RWPE2 (cell line): ENCODE measurements around the gene GADL1.

ENCODE experiments used
- ATAC-seq: fragments of 200-7000 bp; cut with Tn5 transposase; 3 replicates; pipeline ENCODE4 v1.9.1; 2021; ENCODE audit warnings: low read depth
- DNase-seq: peaks from one replicate; pipeline ENCODE4 v3.0.0-alpha.2; 2020; ENCODE audit warnings: low spot score
- H3K27ac ChIP-seq: fragments of 450-650 bp; 2 replicates; pipeline ENCODE4 v1.5.1; 2017; ENCODE audit warnings: mild to moderate bottlenecking; ENCODE audit not compliant: poor library complexity, severe bottlenecking
- H3K27me3 ChIP-seq: fragments of 250-450 bp; sonication (Bioruptor Pico); 2 replicates; pipeline ENCODE4 v1.5.1; 2021; ENCODE audit warnings: mild to moderate bottlenecking, moderate library complexity; ENCODE audit not compliant: insufficient read depth, poor library complexity, severe bottlenecking
- H3K36me3 ChIP-seq: fragments of 250-450 bp; sonication (Bioruptor Pico); 2 replicates; pipeline ENCODE4 v1.5.1; 2020; ENCODE audit warnings: low read depth, mild to moderate bottlenecking, moderate library complexity
- H3K4me1 ChIP-seq: fragments of 250-450 bp; sonication (Bioruptor Pico); 2 replicates; pipeline ENCODE4 v1.5.1; 2021; ENCODE audit warnings: mild to moderate bottlenecking, moderate library complexity; ENCODE audit not compliant: insufficient read depth, poor library complexity, severe bottlenecking
- H3K4me3 ChIP-seq: fragments of 250-450 bp; sonication (Bioruptor Pico); 2 replicates; pipeline ENCODE4 v1.5.1; 2021; ENCODE audit warnings: mild to moderate bottlenecking, moderate library complexity; ENCODE audit not compliant: severe bottlenecking
- H3K9me3 ChIP-seq: fragments of 250-450 bp; sonication (Bioruptor Pico); 2 replicates; pipeline ENCODE4 v1.5.1; 2021; ENCODE audit warnings: mild to moderate bottlenecking, moderate library complexity; ENCODE audit not compliant: severe bottlenecking
- CTCF ChIP-seq: fragments of 450-650 bp; IDR thresholded peaks from one replicate; pipeline ENCODE4 v1.5.1; 2017; ENCODE audit warnings: mild to moderate bottlenecking, moderate library complexity; ENCODE audit not compliant: poor library complexity, severe bottlenecking

Gene GADL1

GRCh38 chr3:30730967-30731366 is 163.5 kb downstream of the GADL1 start:
- ATAC-seq (no peak), DNase-seq (no peak)
- Histone ChIP-seq H3K36me3 (no peaks in the 10 kb centered on the region), H3K27me3 (no peaks in the 10 kb centered on the region), H3K4me1 (no peaks in the 10 kb centered on the region), H3K27ac (no peak overlapping the region), H3K4me3 (no peak overlapping the region), H3K9me3 (no peaks in the 10 kb centered on the region)
- no peak for TF ChIP-seq CTCF

GRCh38 chr3:30729936-30730335 is 164.5 kb downstream of the GADL1 start:
- no peaks in the 10 kb centered on the region for H3K36me3 ChIP-seq
- no peaks in the 10 kb centered on the region for H3K9me3 ChIP-seq
- no peak overlapping the region for H3K4me3 ChIP-seq
- H3K4me1 ChIP-seq = no peaks in the 10 kb centered on the region
- DNase-seq (no peak), ATAC-seq (no peak)
- H3K27ac ChIP-seq = no peak overlapping the region
- H3K27me3 ChIP-seq = no peaks in the 10 kb centered on the region
- TF ChIP-seq CTCF = no peak

DNA sequence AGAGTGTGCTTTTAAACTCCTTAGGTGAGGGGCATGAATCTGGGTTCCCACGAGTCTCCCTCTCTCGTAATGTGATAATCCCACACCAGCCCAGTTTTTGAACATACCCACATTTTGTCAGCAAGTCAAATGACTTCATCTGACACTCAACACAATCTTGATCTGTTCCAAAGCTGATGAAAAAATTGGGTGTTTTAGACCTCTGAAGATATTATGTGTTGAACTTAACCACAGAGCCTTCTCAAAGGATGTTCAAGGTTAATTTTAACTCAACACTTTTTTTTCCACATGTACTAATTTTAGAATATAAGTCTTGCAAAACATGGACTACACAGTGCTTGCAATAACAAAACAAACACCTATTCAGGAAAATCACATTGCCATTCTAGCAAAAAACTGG is 164.9 kb downstream of the GADL1 start:
- DNase-seq (no peak), ATAC-seq (no peak)
- Histone ChIP-seq H3K27me3 (no peaks in the 10 kb centered on the region), H3K36me3 (no peaks in the 10 kb centered on the region), H3K4me1 (no peaks in the 10 kb centered on the region), H3K27ac (no peak overlapping the region), H3K9me3 (no peaks in the 10 kb centered on the region), H3K4me3 (no peak overlapping the region)
- no peak for TF ChIP-seq CTCF

GRCh38 chr3:30728143-30728542 is 166.3 kb downstream of the GADL1 start:
- TF ChIP-seq CTCF = no peak
- no peaks in the 10 kb centered on the region for H3K27me3 ChIP-seq
- H3K4me1 ChIP-seq = no peaks in the 10 kb centered on the region
- no peak for DNase-seq
- H3K9me3 ChIP-seq = no peaks in the 10 kb centered on the region
- H3K4me3 ChIP-seq = no peak overlapping the region
- H3K27ac ChIP-seq = no peak overlapping the region
- H3K36me3 ChIP-seq = no peaks in the 10 kb centered on the region
- no peak for ATAC-seq

GRCh38 chr3:30724863-30725262 is 169.6 kb downstream of the GADL1 start:
- no peak for TF ChIP-seq CTCF

More at GRCh38 chr3:30724863-30725262, 169.6 kb downstream of the GADL1 start:
- Histone ChIP-seq H3K4me1 (peaks cover 13% of the 10 kb centered on the region), H3K9me3 (no peaks in the 10 kb centered on the region), H3K36me3 (no peaks in the 10 kb centered on the region), H3K4me3 (no peak overlapping the region), H3K27me3 (no peaks in the 10 kb centered on the region), H3K27ac (no peak overlapping the region)
- ATAC-seq = no peak
- DNase-seq = no peak
